H9 (cell line): Measurements from ENCODE around the gene FOS. TPM values are rescaled to one million over a fixed set of nuclear protein-coding genes. Genes with fewer than 3 reads are reported as not detected.

Experiments
- DNase-seq: peaks from one replicate; pipeline ENCODE4 v3.0.0-alpha.2; 2017
- H2AFZ ChIP-seq: one replicate; pipeline ENCODE4 v1.6.1; 2013; ENCODE audit warnings: mild to moderate bottlenecking, low read length, control low read depth, moderate library complexity
- H2AK5ac ChIP-seq: 2 replicates; pipeline ENCODE4 v1.6.1; 2013; ENCODE audit warnings: low read length, control low read depth, mixed read lengths; ENCODE audit not compliant: insufficient read length
- H2BK120ac ChIP-seq: one replicate; pipeline ENCODE4 v1.6.1; 2013; ENCODE audit warnings: low read depth, mild to moderate bottlenecking, low read length, control low read depth, inconsistent platforms; ENCODE audit not compliant: poor library complexity, severe bottlenecking
- H2BK12ac ChIP-seq: 2 replicates; pipeline ENCODE4 v1.6.1; 2013; ENCODE audit warnings: low read length, control low read depth, mixed read lengths, low read depth; ENCODE audit not compliant: insufficient read length
- H2BK15ac ChIP-seq: 2 replicates; pipeline ENCODE4 v1.6.1; 2013; ENCODE audit warnings: low read depth, low read length, control low read depth
- H2BK20ac ChIP-seq: one replicate; pipeline ENCODE4 v1.6.1; 2013; ENCODE audit warnings: low read depth, mild to moderate bottlenecking, low read length, control low read depth, inconsistent platforms; ENCODE audit not compliant: poor library complexity, severe bottlenecking
- H2BK5ac ChIP-seq: 2 replicates; pipeline ENCODE4 v1.6.1; 2013; ENCODE audit warnings: low read length, control low read depth, mixed read lengths; ENCODE audit not compliant: insufficient read length
- H3K14ac ChIP-seq: 2 replicates; pipeline ENCODE4 v1.6.1; 2013; ENCODE audit warnings: low read length, control low read depth; ENCODE audit not compliant: insufficient read depth
- H3K18ac ChIP-seq: 2 replicates; pipeline ENCODE4 v1.6.1; 2013; ENCODE audit warnings: low read depth, mild to moderate bottlenecking, mixed read lengths, low read length, control low read depth; ENCODE audit not compliant: insufficient read length
- H3K23ac ChIP-seq: 2 replicates; pipeline ENCODE4 v1.6.1; 2013; ENCODE audit warnings: low read length, control low read depth, mixed read lengths, low read depth; ENCODE audit not compliant: insufficient read length
- H3K23me2 ChIP-seq: 2 replicates; pipeline ENCODE4 v1.6.1; 2013; ENCODE audit warnings: low read depth, mild to moderate bottlenecking, mixed read lengths, low read length, control low read depth; ENCODE audit not compliant: insufficient read length, poor library complexity, severe bottlenecking
- H3K27ac ChIP-seq: 2 replicates; pipeline ENCODE4 v1.5.1; 2013; ENCODE audit warnings: low read length, control low read depth, mixed read lengths, low read depth; ENCODE audit not compliant: insufficient read length
- H3K27me3 ChIP-seq: 2 replicates; pipeline ENCODE4 v1.6.1; 2013; ENCODE audit warnings: low read length, control low read depth, inconsistent platforms; ENCODE audit not compliant: insufficient read depth
- H3K4ac ChIP-seq: 2 replicates; pipeline ENCODE4 v1.6.1; 2013; ENCODE audit warnings: low read depth, mild to moderate bottlenecking, control low read depth, inconsistent platforms, low read length, moderate library complexity
- H3K4me1 ChIP-seq: 2 replicates; pipeline ENCODE4 v1.6.1; 2013; ENCODE audit warnings: low read length, control low read depth, inconsistent platforms; ENCODE audit not compliant: insufficient read depth
- H3K4me2 ChIP-seq: 2 replicates; pipeline ENCODE4 v1.6.1; 2013; ENCODE audit warnings: low read length, control low read depth, mixed read lengths; ENCODE audit not compliant: insufficient read length, insufficient read depth
- H3K56ac ChIP-seq: 2 replicates; pipeline ENCODE4 v1.6.1; 2013; ENCODE audit warnings: low read depth, mild to moderate bottlenecking, mixed read lengths, low read length, control low read depth; ENCODE audit not compliant: insufficient read length
- H3K79me1 ChIP-seq: 2 replicates; pipeline ENCODE4 v1.6.1; 2013; ENCODE audit warnings: low read depth, mild to moderate bottlenecking, moderate library complexity, low read length, control low read depth, inconsistent platforms; ENCODE audit not compliant: insufficient read depth, poor library complexity, severe bottlenecking
- H3K79me2 ChIP-seq: 2 replicates; pipeline ENCODE4 v1.6.1; 2013; ENCODE audit warnings: low read length, control low read depth, inconsistent platforms; ENCODE audit not compliant: insufficient read depth
- H3K9ac ChIP-seq: 2 replicates; pipeline ENCODE4 v1.6.1; 2013; ENCODE audit warnings: low read length, control low read depth, mixed read lengths; ENCODE audit not compliant: insufficient read length; ENCODE audit errors: extremely low read depth
- H3K9me3 ChIP-seq: one replicate; pipeline ENCODE4 v1.6.1; 2013; ENCODE audit warnings: low read depth, low read length, inconsistent platforms; ENCODE audit not compliant: control insufficient read depth
- H3T11ph ChIP-seq: one replicate; pipeline ENCODE4 v1.6.1; 2013; ENCODE audit warnings: mild to moderate bottlenecking, low read length, control low read depth, inconsistent platforms
- H4K20me1 ChIP-seq: one replicate; pipeline ENCODE4 v1.6.1; 2013; ENCODE audit not compliant: control insufficient read depth, insufficient read length, insufficient read depth
- H4K5ac ChIP-seq: 2 replicates; pipeline ENCODE4 v1.6.1; 2013; ENCODE audit warnings: low read depth, mild to moderate bottlenecking, mixed read lengths, low read length, control low read depth; ENCODE audit not compliant: insufficient read length
- H4K8ac ChIP-seq: replicated peaks from 2 replicates; pipeline ENCODE4 v1.6.1; 2013; ENCODE audit warnings: low read length, control low read depth, mixed read lengths, low read depth; ENCODE audit not compliant: insufficient read length
- H4K91ac ChIP-seq: 2 replicates; pipeline ENCODE4 v1.6.1; 2013; ENCODE audit warnings: low read depth, mild to moderate bottlenecking, moderate library complexity, mixed read lengths, low read length, control low read depth; ENCODE audit not compliant: insufficient read length
- H3K27ac Mint-ChIP-seq, 3 experiments: 2 replicates in 2 of 3; 3 replicates in 1 of 3; pipeline ENCODE4 v1.8.0; 2020 to 2021; ENCODE audit warnings: mixed read lengths in 3 of 3, mild to moderate bottlenecking in 1 of 3, moderate library complexity in 1 of 3
- H3K27me3 Mint-ChIP-seq: 2 replicates; pipeline ENCODE4 v1.8.0; 2021; ENCODE audit warnings: low read depth, mild to moderate bottlenecking, moderate library complexity, mixed read lengths
- H3K36me3 Mint-ChIP-seq, 3 experiments: 2 replicates in 2 of 3; 3 replicates in 1 of 3; pipeline ENCODE4 v1.8.0; 2020 to 2021; ENCODE audit warnings: low read depth in 3 of 3, mixed read lengths in 3 of 3; ENCODE audit not compliant: insufficient read depth in 1 of 3
- H3K4me1 Mint-ChIP-seq, 2 experiments: 2 replicates each; pipeline ENCODE4 v1.8.0; 2020; ENCODE audit warnings: mixed read lengths in 2 of 2
- H3K4me3 Mint-ChIP-seq, 2 experiments: 2 replicates in 1 of 2; 3 replicates in 1 of 2; pipeline ENCODE4 v1.8.0; 2020 to 2021; ENCODE audit warnings: mild to moderate bottlenecking in 2 of 2, mixed read lengths in 2 of 2, moderate library complexity in 1 of 2
- H3K9me3 Mint-ChIP-seq, 2 experiments: 2 replicates in 1 of 2; 3 replicates in 1 of 2; pipeline ENCODE4 v1.8.0; 2020; ENCODE audit warnings: mild to moderate bottlenecking in 2 of 2, mixed read lengths in 2 of 2, moderate library complexity in 1 of 2
- CTCF ChIP-seq: fragments of 200-600 bp; sonication (generic); conservative IDR thresholded peaks from 3 replicates; pipeline ENCODE4 v1.8.0; 2021; ENCODE audit warnings: antibody characterized with exemption, mild to moderate bottlenecking
- WGBS: extraction: QIAGEN DNeasy Blood & Tissue Kit; methylation state at CpG from one replicate; pipeline ENCODE4 v1.1.7; 2013; ENCODE audit warnings: missing lambda C conversion rate, low lambda C conversion rate, mixed read lengths; ENCODE audit not compliant: insufficient read length; ENCODE audit errors: extremely low coverage; 5-methylcytosine and 5-hydroxymethylcytosine counted together
- total RNA-seq: library from RNA; stranded (reverse); gene quantifications from 2 replicates; pipeline ENCODE4 v1.2.1, GENCODE V29; 2021

The FOS gene
- total RNA-seq, 1 experiment from 2014 or later: 33.9 TPM

GRCh38 chr14:75247286-75247922 is 31.2 kb upstream of the FOS start:
- H3K14ac ChIP-seq: no peak overlapping the region
- H3T11ph ChIP-seq: no peak overlapping the region
- no peak for DNase-seq
- H3K4me1 ChIP-seq: no peaks in the 10 kb centered on the region; the same call in 1 of the 2 replicates
- no peak overlapping the region for H3K23ac ChIP-seq
- H2AK5ac ChIP-seq: no peak overlapping the region
- Mint-ChIP-seq H3K4me1 (peaks cover 25 to 29% of the 10 kb centered on the region in 2 experiments), H3K9me3 (no peaks in the 10 kb centered on the region), H3K36me3 (no peaks in the 10 kb centered on the region), H3K4me3 (no peak overlapping the region), H3K27me3 (no peaks in the 10 kb centered on the region), H3K27ac (peak overlapping the region in 1 of 3 experiments; percentile 68; a peak in 2 of 7 replicates)
- no peak for TF ChIP-seq CTCF
- H3K27me3 ChIP-seq: no peaks in the 10 kb centered on the region
- no peaks in the 10 kb centered on the region for H3K79me2 ChIP-seq
- no peaks in the 10 kb centered on the region for H3K9me3 ChIP-seq
- H3K27ac ChIP-seq: no peak overlapping the region
- no peak overlapping the region for H3K18ac ChIP-seq
- H2AFZ ChIP-seq: peak overlapping the region; percentile 9
- no peak overlapping the region for H2BK5ac ChIP-seq
- H2BK15ac ChIP-seq: no peak overlapping the region
- no peaks in the 10 kb centered on the region for H3K23me2 ChIP-seq
- WGBS: no CpG with 5 or more reads among the region's 15 CpGs
- no peak overlapping the region for H4K8ac ChIP-seq
- H2BK20ac ChIP-seq: no peak overlapping the region
- no peaks in the 10 kb centered on the region for H3K79me1 ChIP-seq
- no peak overlapping the region for H4K91ac ChIP-seq
- H3K9ac ChIP-seq: no peak overlapping the region
- H3K56ac ChIP-seq: no peak overlapping the region
- H3K4me2 ChIP-seq: no peak overlapping the region
- H3K4ac ChIP-seq: no peak overlapping the region
- no peak overlapping the region for H2BK120ac ChIP-seq
- no peak overlapping the region for H4K5ac ChIP-seq
- H2BK12ac ChIP-seq: no peak overlapping the region
- H4K20me1 ChIP-seq: no peaks in the 10 kb centered on the region
